Measurements from ENCODE around the gene DNAH17. TPM values are rescaled to one million over a fixed set of nuclear protein-coding genes. Genes with fewer than 3 reads are reported as not detected.

Gene DNAH17
- total and polyA plus RNA-seq, 2 of the 8 experiments (the other 6 are each of a cell fraction or from before 2014, with no cell fraction given), result 0.14 to 0.67 TPM

DNA sequence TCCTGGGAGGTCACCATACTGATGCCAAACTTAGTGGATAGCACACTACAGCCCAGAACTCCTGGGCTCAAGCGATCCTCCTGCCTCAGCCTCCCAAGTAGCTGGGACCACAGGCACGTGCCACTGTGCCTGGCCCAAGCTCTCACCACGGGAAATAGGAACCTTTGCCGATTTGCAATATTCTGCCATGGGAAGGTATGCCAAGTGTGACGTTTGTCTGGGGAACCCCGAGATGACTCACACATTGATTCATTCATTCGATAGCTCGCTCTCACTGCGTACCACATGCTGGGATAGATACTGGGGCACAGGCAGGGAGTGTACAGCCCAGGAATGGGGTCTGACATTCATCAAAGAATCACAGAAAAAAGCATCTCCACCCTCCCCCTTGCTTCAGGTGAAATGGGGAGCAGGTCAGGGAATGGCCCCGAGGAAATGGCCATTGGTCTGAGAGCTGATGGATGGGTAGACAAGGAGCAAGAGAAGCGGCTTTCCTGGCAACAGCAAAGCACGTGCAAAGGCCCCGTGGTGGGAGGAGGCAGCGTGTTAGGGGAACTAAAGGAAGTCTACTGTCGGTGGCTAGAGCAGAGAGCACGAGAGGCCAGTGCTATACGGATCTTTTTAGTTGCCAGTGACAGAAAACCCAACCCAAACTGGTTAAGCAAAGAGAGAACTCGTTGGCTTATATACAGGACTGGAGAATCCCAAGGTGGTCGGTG lies 44.1 kb downstream of the DNAH17 start:
- FAIRE-seq, result no peak

More for the DNA sequence above, 44.1 kb downstream of the DNAH17 start:
- H3K56ac ChIP-seq (replicated peaks; ENCODE audit: insufficient read length, low read depth, low read length), result no peak overlapping the region
- H2BK15ac ChIP-seq (ENCODE audit: low read length), result no peak overlapping the region
- WGBS, 2 experiments (ENCODE audit: extremely low coverage in 1 of 2, insufficient coverage in 1 of 2, insufficient read length in 1 of 2, insufficient replicate concordance in 2 of 2, low coverage in 1 of 2, low lambda C conversion rate in 2 of 2, missing lambda C conversion rate in 1 of 2), result 90% methylated on average over 19 of the region's 19 CpGs; no CpG with 5 or more reads in 1 of the 2 experiments
- no peak overlapping the region for H3K23ac ChIP-seq (ENCODE audit: insufficient read length)
- no peak overlapping the region for H2AK5ac ChIP-seq (ENCODE audit: low read depth, low read length)
- H3K4me1 ChIP-seq (replicated peaks in 1 of 4; ENCODE audit: control insufficient read depth in 3 of 4, insufficient read depth in 4 of 4, low read length in 3 of 4), result no peaks in the 10 kb centered on the region
- H2BK12ac ChIP-seq (ENCODE audit: low read depth, low read length), result no peak overlapping the region
- no peaks in the 10 kb centered on the region for H4K20me1 ChIP-seq (replicated peaks in 1 of 2; ENCODE audit: control insufficient read depth in 1 of 2, insufficient read depth in 2 of 2, low read length in 2 of 2)
- no peak overlapping the region for H3K4ac ChIP-seq (replicated peaks; ENCODE audit: insufficient read length, low read depth, low read length)
- no peaks in the 10 kb centered on the region for H3K9me3 ChIP-seq (ENCODE audit: insufficient read depth in 2 of 2, low read depth in 1 of 2, low read length in 1 of 2)
- H3K27ac ChIP-seq (ENCODE audit: low read depth, low read length), result no peak overlapping the region
- no peak overlapping the region for H2AFZ ChIP-seq (ENCODE audit: low read length)
- H3K79me2 ChIP-seq (ENCODE audit: control insufficient read depth in 1 of 2, insufficient read depth in 2 of 2, low read length in 2 of 2), result no peaks in the 10 kb centered on the region
- H3K9ac ChIP-seq (replicated peaks in 1 of 4; ENCODE audit: extremely low read depth in 1 of 4, low read depth in 3 of 4, low read length in 3 of 4), result no peak overlapping the region
- CTCF ChIA-PET (ENCODE audit: partially characterized antibody), result interaction anchor here (1.0 kb wide), 1 partner anchor 87 kb away, joined by 3 read pairs; no protein-coding TSS in a partner anchor
- H3K4me2 ChIP-seq (ENCODE audit: insufficient read depth in 1 of 2, low read depth in 2 of 2, low read length in 2 of 2), result no peak overlapping the region
- H3K27me3 ChIP-seq (replicated peaks in 1 of 4; ENCODE audit: control insufficient read depth in 3 of 4, extremely low read depth in 1 of 4, insufficient read depth in 3 of 4, low read length in 3 of 4), result no peaks in the 10 kb centered on the region
- no peak overlapping the region for H2BK120ac ChIP-seq (replicated peaks; ENCODE audit: low read depth, low read length)
- no peak overlapping the region for H3K18ac ChIP-seq (ENCODE audit: extremely low read depth, low read length)
- no peak overlapping the region; the same call in 1 of the 2 replicates for H4K8ac ChIP-seq (ENCODE audit: extremely low read depth, insufficient read depth, low read length)
- DNase-seq (ENCODE audit: low read depth in 1 of 2, low spot score in 2 of 2), result no peak
- no peak overlapping the region for H2BK20ac ChIP-seq (ENCODE audit: low read length)
- H3K14ac ChIP-seq (ENCODE audit: insufficient read length), result no peak overlapping the region
- no peak for TF ChIP-seq RAD21 (IDR thresholded peaks at IDR 0.05 in 1 of 2, conservative IDR thresholded peaks at IDR 0.05 in 1 of 2; ENCODE audit: low read depth in 2 of 2, low read length in 2 of 2)
- TF ChIP-seq KDM1A (IDR thresholded peaks at IDR 0.05; ENCODE audit: borderline replicate concordance, low read length), result peak; percentile 30; the same call in 1 of the 2 replicates
- no peaks in the 10 kb centered on the region for H3K36me3 ChIP-seq (ENCODE audit: control insufficient read depth in 2 of 4, insufficient read depth in 4 of 4, low read length in 3 of 4)
- H3K23me2 ChIP-seq (ENCODE audit: low read depth, low read length), result no peaks in the 10 kb centered on the region
- H2BK5ac ChIP-seq (ENCODE audit: low read depth, low read length), result no peak overlapping the region
- no peak overlapping the region for H3K4me3 ChIP-seq (ENCODE audit: extremely low read depth in 1 of 4, insufficient read depth in 2 of 4, low read depth in 3 of 4, low read length in 4 of 4)
- POLR2A ChIA-PET (ENCODE audit: partially characterized antibody), result no interaction called here
- no peak overlapping the region for H4K91ac ChIP-seq (replicated peaks; ENCODE audit: insufficient read length, low read length)
- H3K79me1 ChIP-seq (ENCODE audit: low read depth, low read length), result no peaks in the 10 kb centered on the region
- H4K5ac ChIP-seq (ENCODE audit: insufficient read length, low read depth, low read length), result no peak overlapping the region
